ENCODE data around the gene RAI1. TPM values are rescaled to one million over a fixed set of nuclear protein-coding genes. Genes with fewer than 3 reads are reported as not detected.

The RAI1 gene
- total and polyA plus RNA-seq, 2 of the 8 experiments (the other 6 are each of a cell fraction or from before 2014, with no cell fraction given): 0.39 to 1.2 TPM

DNA sequence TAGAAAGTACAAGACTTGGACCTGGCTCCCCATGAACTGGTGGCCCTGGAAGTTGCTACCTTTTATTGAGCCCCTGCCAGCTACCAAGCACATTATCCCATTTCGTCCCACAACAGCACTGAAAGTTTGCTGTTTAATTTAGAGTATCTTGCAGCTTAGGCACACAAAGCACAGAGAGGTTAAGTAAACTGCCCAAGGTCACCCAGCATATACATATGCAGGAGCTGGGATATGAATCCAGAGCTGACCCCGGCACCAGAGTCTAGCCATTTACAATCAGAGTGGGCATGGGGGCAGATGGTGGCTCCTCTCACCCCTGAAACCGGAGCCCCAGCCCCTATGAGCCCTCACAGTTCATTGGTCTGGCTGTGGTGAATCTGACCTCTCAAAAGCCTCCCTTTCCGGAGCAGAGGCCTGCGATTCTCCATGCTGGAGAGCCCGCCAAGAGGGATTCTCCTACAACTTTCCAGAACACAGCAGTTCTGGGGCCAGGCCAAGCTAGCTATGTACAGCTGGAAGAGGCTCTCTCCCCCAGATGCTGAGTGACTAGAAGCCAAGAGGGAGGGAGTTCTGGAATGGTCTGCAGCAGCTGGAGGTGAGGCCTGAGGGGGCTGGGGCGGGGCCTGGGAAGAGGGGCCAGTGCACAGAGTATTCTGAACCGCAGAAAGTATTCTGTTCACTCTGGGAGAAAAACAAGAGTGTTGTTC, 97.2 kb downstream of the RAI1 start:
- Histone ChIP-seq H3K9me3 (ENCODE audit: insufficient read depth in 2 of 2, low read depth in 1 of 2, low read length in 1 of 2) (no peaks in the 10 kb centered on the region), H2BK15ac (ENCODE audit: low read length) (no peak overlapping the region), H4K91ac (replicated peaks; ENCODE audit: insufficient read length, low read length) (no peak overlapping the region), H2AK5ac (ENCODE audit: low read depth, low read length) (no peak overlapping the region), H3K79me2 (ENCODE audit: control insufficient read depth in 1 of 2, insufficient read depth in 2 of 2, low read length in 2 of 2) (no peaks in the 10 kb centered on the region), H2BK20ac (ENCODE audit: low read length) (no peak overlapping the region), H4K5ac (ENCODE audit: insufficient read length, low read depth, low read length) (no peak overlapping the region), H2BK120ac (replicated peaks; ENCODE audit: low read depth, low read length) (no peak overlapping the region), H3K4me1 (replicated peaks in 1 of 4; ENCODE audit: control insufficient read depth in 3 of 4, insufficient read depth in 4 of 4, low read length in 3 of 4) (peaks cover 10 to 20% (median 15%) of the 10 kb centered on the region in 4 experiments), H3K4me2 (ENCODE audit: insufficient read depth in 1 of 2, low read depth in 2 of 2, low read length in 2 of 2) (no peak overlapping the region), H3K56ac (replicated peaks; ENCODE audit: insufficient read length, low read depth, low read length) (no peak overlapping the region), H3K79me1 (ENCODE audit: low read depth, low read length) (no peaks in the 10 kb centered on the region), H3K36me3 (ENCODE audit: control insufficient read depth in 2 of 4, insufficient read depth in 4 of 4, low read length in 3 of 4) (no peaks in the 10 kb centered on the region), H2AFZ (ENCODE audit: low read length) (no peak overlapping the region), H2BK5ac (ENCODE audit: low read depth, low read length) (no peak overlapping the region), H3K14ac (ENCODE audit: insufficient read length) (no peak overlapping the region), H3K23ac (ENCODE audit: insufficient read length) (no peak overlapping the region), H4K8ac (ENCODE audit: extremely low read depth, insufficient read depth, low read length) (no peak overlapping the region), H2BK12ac (ENCODE audit: low read depth, low read length) (no peak overlapping the region), H4K20me1 (replicated peaks in 1 of 2; ENCODE audit: control insufficient read depth in 1 of 2, insufficient read depth in 2 of 2, low read length in 2 of 2) (peaks cover 0 to 1% of the 10 kb centered on the region in 2 experiments), H3K27ac (ENCODE audit: low read depth, low read length) (no peak overlapping the region), H3K9ac (replicated peaks in 1 of 4; ENCODE audit: extremely low read depth in 1 of 4, low read depth in 3 of 4, low read length in 3 of 4) (no peak overlapping the region), H3K18ac (ENCODE audit: extremely low read depth, low read length) (no peak overlapping the region), H3K23me2 (ENCODE audit: low read depth, low read length) (peaks cover 11% of the 10 kb centered on the region; the same call in 1 of the 2 replicates), H3K4ac (replicated peaks; ENCODE audit: insufficient read length, low read depth, low read length) (no peak overlapping the region), H3K4me3 (ENCODE audit: extremely low read depth in 1 of 4, insufficient read depth in 2 of 4, low read depth in 3 of 4, low read length in 4 of 4) (no peak overlapping the region), H3K27me3 (replicated peaks in 1 of 4; ENCODE audit: control insufficient read depth in 3 of 4, extremely low read depth in 1 of 4, insufficient read depth in 3 of 4, low read length in 3 of 4) (peaks cover 0 to 13% (median under 1%) of the 10 kb centered on the region in 4 experiments; a peak in 3 of 7 replicates)
- POLR2A ChIA-PET (ENCODE audit: partially characterized antibody): no interaction called here
- TF ChIP-seq KDM1A (IDR thresholded peaks at IDR 0.05; ENCODE audit: borderline replicate concordance, low read length): peak; percentile 56; the same call in 1 of the 2 replicates
- no peak for TF ChIP-seq SAP30 (IDR thresholded peaks at IDR 0.05; ENCODE audit: insufficient read depth, insufficient replicate concordance, low read length)
- FAIRE-seq (no peak), DNase-seq (ENCODE audit: low read depth in 1 of 2, low spot score in 2 of 2) (no peak)
- CTCF ChIA-PET (ENCODE audit: partially characterized antibody): interaction anchor here (0.8 to 3.3 kb wide), 14 partner anchors 10 to 111 kb away, joined by 3 to 12 read pairs (median 4); no protein-coding TSS in a partner anchor
- 75% methylated on average over 8 of the region's 8 CpGs; no CpG with 5 or more reads in 1 of the 2 experiments for WGBS, 2 experiments (ENCODE audit: extremely low coverage in 1 of 2, insufficient coverage in 1 of 2, insufficient read length in 1 of 2, insufficient replicate concordance in 2 of 2, low coverage in 1 of 2, low lambda C conversion rate in 2 of 2, missing lambda C conversion rate in 1 of 2)

All from H1 (cell line).